ENCODE data around the gene LRRC46.

GRCh38 chr17:47869114-47869513 is 37.6 kb downstream of the LRRC46 start:
- TF ChIP-seq ELF4 (IDR thresholded peaks at IDR 0.05) (no peak), BHLHE40 (IDR thresholded peaks at IDR 0.05; ENCODE audit: borderline replicate concordance) (no peak), FOXM1 (IDR thresholded peaks at IDR 0.05; ENCODE audit: borderline replicate concordance) (no peak), SP1 (IDR thresholded peaks at IDR 0.05) (no peak), PKNOX1 (IDR thresholded peaks at IDR 0.05) (no peak)

Data from HEK293T (cell line).